ENCODE results near the gene IMMP2L.
"Not testable (repeated sequence)": the region's sequence is repeated elsewhere in the genome, so short reads cannot be mapped to it uniquely, and the experiment has no call there.

The IMMP2L gene

DNA sequence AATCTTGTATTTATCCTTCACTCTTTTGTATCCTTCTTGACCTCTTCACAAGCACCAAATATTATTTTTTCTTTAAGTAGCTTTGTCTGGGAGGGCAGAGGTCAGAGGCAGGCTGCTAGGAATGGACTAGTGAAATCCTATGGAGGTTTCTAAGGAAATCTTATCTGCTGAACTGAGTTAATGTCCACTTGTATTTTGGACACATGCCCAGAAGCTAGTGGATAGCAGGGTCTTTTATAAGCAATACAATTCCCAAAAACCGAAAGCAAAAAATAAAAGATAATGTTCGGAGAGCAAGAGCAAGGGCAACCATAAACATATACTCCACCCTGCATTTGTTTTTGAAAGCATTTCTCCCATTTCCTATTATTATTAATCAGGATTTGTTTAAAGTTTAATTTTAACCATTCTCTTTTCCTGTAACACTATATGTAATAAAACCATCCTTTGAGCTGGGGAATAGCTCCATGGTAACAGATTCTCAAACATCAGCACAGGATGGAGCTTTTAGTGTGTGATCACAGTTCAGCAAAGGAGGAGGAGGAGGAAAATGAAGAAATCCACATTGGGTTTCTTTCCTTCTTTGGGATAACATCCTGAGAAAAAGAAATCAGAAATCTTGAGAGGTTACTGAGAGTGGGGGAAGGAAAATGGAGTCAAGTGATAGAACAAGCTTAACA is 799.6 kb downstream of the IMMP2L start:
- DNase-seq = no peak

DNA sequence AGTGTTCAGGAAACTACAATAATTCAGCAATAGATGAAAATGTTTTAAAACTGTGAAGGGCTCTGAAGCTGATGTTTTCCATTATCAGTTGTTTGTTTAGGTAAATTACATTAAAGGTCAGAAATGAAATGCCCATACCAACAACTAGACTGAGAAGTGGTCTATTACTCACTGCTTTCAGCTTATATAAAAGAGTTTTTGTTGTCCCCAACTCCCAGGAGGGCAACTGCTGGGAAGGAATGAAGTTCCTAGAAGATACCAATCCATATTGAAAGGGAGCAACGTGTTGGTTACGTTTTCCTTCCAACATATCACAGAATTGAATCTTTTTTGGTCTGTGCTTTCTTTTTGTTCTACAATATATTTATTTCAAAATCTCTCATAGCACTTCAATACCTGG is 802.0 kb downstream of the IMMP2L start:
- no peak for DNase-seq

GRCh38 chr7:110759069-110759468 is 803.2 kb downstream of the IMMP2L start:
- DNase-seq = no peak

DNA sequence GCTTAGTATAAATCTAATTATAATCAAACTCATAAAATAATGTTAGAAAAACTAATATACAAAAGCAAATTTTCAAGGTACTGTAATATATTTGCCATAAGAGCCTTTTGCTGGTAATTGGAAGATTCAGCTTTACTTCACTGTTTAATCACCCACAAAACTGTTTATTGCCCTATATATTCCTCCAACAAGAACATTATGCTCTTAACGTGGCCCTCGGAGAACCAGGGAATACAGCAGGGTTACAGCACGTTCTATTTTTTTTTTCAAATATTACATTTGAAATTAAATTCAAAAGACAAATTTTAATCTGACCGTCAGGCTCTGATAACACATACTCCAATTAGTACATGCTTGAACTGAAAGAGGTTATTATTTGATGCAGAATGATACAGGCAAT is 807.6 kb downstream of the IMMP2L start:
- DNase-seq = no peak

DNA sequence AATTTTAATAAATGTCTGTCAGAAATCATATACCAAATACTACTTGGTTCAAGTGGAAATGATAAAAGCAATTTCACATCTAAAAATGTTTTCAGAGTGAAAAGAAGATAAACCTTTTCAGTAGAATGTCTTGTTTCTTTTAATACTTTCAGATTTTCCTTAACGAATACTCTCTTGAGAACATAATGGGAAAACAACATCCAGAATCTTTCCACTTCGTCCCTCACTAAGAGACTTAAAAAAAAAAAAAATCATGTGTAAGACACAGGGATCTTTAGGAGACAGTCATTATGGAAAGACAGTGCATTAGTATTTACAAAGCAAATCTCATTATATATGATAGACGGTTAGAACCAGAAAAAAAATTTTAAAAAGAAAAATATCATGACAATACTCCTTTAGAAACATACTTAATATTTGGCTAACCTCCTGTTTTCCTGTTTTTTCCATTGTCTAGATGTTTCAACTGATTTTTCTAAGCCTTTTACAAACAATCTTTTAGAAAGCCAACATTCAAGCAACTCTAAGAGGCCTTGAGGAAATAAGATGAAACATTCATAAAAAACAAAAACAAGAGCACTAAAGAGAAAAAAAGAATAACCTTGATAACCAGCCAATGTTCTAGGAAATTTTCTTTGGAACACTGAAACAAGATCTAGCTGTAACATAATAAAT is 811.2 kb downstream of the IMMP2L start:
- no peak for DNase-seq

- DNase-seq = no peak
Measured at GRCh38 chr7:110733221-110733620, 829.1 kb downstream of the IMMP2L start.

- no peak for DNase-seq
Measured at GRCh38 chr7:110724811-110725210, 837.5 kb downstream of the IMMP2L start.

DNA sequence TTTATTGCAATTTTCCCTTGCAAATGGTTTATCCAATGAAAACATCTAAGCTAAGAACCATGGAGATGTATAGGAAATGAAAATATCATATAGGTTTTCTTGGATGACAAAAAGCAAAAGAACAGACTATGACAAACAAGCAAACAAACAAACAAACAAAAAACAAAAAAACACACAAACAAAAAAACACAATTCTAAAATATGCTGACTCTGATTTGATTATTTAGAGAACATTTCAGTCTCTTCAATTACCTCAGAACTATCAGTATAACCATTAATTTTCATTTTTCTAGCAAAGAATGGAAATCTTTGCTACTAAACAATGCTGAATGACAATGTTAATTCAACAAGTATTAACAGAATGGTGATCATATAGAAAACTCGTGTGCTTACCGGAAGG is 840.9 kb downstream of the IMMP2L start:
- no peak for DNase-seq

- no peak for DNase-seq
Measured at GRCh38 chr7:110720626-110721025, 841.7 kb downstream of the IMMP2L start.

DNA sequence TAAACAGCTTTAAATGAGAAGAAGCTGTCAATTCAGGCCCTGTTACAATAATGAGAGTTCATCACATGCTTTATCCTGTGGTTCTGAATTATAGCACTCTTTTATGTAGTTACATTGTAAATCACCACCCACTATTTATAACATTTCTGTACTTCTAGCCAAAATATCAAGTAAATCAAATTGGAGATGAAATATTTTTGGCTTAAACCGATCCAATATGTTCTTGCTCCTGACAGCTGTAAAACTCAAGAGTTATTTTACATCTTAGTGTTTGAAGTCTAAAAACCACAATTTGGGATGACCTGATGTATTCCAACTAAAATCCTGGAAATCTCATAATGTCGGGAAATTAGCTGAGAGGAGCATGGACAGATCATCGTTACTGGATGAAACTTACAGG is 842.6 kb downstream of the IMMP2L start:
- no peak for DNase-seq

GRCh38 chr7:110718503-110719205 is 843.6 kb downstream of the IMMP2L start:
- no peak for DNase-seq

DNA sequence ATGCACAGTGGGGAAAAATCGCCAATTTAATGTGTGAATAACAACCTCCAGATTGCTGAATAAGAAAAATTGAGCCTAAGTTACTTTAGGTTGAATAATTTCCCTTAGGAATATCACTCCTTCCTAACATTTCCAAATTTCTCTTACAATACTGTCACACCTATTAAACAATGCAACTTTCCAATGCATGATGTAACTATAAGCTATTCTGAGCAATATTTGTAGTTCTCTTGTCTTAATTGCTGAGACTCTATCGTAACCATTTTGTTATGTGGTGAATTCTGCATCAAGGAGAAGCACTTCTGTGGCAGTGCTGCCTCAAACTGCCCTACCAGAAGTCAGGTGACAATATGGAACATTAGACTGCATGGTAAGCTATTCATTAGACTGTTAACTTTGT is 858.1 kb downstream of the IMMP2L start:
- DNase-seq = no peak

- no peak for DNase-seq
Measured at GRCh38 chr7:110698576-110698975, 863.7 kb downstream of the IMMP2L start.

- no peak for DNase-seq
Measured at GRCh38 chr7:110693344-110693743, 868.9 kb downstream of the IMMP2L start.

GRCh38 chr7:110688908-110689307 is 873.4 kb downstream of the IMMP2L start:
- DNase-seq = no peak

GRCh38 chr7:110685899-110686298 is 876.4 kb downstream of the IMMP2L start:
- DNase-seq = no peak

- no peak for DNase-seq
Measured at GRCh38 chr7:110681941-110682340, 880.4 kb downstream of the IMMP2L start.

- no peak for DNase-seq
Measured at GRCh38 chr7:110677405-110677804, 884.9 kb downstream of the IMMP2L start.

DNA sequence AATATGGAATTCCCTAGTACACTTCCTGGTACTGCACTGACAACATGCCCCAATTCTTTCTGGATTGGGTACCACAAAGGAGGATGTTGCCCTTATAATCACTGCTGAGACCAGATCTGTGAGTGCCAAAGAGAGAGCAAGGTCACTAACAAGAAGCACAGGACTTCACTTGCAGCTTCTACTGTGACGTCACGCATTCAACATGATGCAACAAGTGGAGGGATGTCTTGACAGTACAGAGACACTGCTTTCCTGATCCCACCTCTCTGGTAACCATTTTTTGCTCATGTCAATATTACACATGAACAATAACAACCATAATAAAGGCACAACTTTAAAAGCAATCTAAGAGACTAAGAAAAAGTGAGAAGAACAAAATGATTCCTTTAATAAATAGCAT is 885.5 kb downstream of the IMMP2L start:
- no peak for DNase-seq

DNA sequence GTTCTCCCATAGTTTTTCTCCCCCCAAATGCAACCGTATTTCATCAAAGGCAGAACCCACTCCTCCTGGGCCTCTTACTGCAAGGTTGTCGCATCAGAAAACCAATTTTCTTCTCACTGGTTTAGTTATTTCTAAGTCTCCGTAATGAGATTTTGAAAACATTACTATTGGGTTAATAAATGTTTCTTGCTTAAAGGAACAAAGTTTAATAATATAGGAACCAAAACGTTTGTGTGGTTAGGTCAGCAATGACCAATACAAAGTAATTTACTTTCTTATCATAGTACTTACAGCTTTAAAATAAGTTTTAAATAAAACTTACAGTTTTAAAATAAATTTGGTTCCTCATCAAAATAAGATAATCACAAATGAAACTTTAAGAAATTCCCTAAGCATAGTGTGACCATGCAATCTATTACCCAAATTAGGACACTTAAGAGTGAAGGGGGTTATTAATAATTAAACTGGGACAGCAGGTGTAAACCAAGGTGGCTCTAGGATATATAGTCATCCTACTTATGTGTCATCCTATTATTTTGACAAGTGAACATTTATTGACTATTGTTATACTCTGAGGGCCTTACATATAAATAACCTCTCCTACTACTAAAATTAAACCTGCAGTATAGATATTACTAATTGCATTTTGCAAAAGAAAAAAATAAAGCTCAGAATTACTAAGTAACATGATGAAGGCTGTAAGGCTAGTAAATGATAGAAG is 886.7 kb downstream of the IMMP2L start:
- DNase-seq = no peak

- DNase-seq = no peak
Measured at GRCh38 chr7:110673148-110673547, 889.1 kb downstream of the IMMP2L start.

GRCh38 chr7:110669410-110669809 is 892.9 kb downstream of the IMMP2L start:
- DNase-seq = no peak

- no peak for DNase-seq
Measured at GRCh38 chr7:110664803-110665202, 897.5 kb downstream of the IMMP2L start.

DNA sequence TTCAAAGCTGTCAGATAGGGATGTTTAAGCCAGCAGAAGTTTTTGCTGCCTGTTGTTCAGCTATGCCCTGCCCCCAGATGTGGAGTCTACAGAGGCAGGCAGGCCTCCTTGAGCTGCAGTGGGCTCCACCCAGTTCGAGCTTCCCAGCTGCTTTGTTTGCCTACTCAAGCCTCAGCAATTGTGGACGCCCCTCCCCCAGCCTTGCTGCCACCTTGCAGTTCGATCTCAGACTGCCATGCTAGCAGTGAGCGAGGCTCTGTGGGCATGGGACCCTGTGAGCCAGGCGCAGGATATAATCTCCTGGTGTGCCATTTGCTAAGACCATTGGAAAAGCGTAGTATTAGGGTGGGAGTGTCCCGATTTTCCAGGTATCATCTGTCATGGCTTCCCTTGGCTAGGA is 901.7 kb downstream of the IMMP2L start:
- not testable (repeated sequence) for DNase-seq

Measured in CD4-positive, alpha-beta T cell treated with Interleukin-1 beta for 1 hour (primary cell).